Skeletal muscle satellite cell (primary cell): ENCODE results near the gene RPL41. TPM values are rescaled to one million over a fixed set of nuclear protein-coding genes. Genes with fewer than 3 reads are reported as not detected.
A peak's percentile ranks its signal among the peaks of the same experiment; 100 is the strongest.
"Not testable (repeated sequence)": the region's sequence is repeated elsewhere in the genome, so short reads cannot be mapped to it uniquely, and the experiment has no call there.

Experiments
- H3K27me3 ChIP-seq: 2 replicates; pipeline ENCODE4 v1.7.0; 2013; ENCODE audit warnings: low read length; ENCODE audit not compliant: control insufficient read depth, insufficient read depth
- H3K36me3 ChIP-seq: 2 replicates; pipeline ENCODE4 v1.7.0; 2013; ENCODE audit warnings: mild to moderate bottlenecking, control low read depth, low read length; ENCODE audit not compliant: insufficient read depth
- H3K4me1 ChIP-seq: 2 replicates; pipeline ENCODE4 v1.7.0; 2013; ENCODE audit warnings: low read length; ENCODE audit not compliant: control insufficient read depth, insufficient read depth
- H3K4me2 ChIP-seq: 2 replicates; pipeline ENCODE4 v1.7.0; 2013; ENCODE audit warnings: mild to moderate bottlenecking, low read length
- H3K4me3 ChIP-seq: 2 replicates; pipeline ENCODE4 v1.7.0; 2013; ENCODE audit warnings: low read length
- H3K9ac ChIP-seq: 2 replicates; pipeline ENCODE4 v1.7.0; 2013; ENCODE audit warnings: mild to moderate bottlenecking, low read depth, low read length, moderate library complexity
- H3K9me3 ChIP-seq: replicated peaks from 2 replicates; pipeline ENCODE4 v1.7.0; 2013; ENCODE audit warnings: mild to moderate bottlenecking, control low read depth, low read length
- total RNA-seq: library from RNA; depleted of rRNA; stranded (reverse); fragments of >200 nt; gene quantifications from 2 replicates; pipeline ENCODE4 v1.2.3, GENCODE V29; 2012; rRNA removed

RPL41 gene
- total RNA-seq: 2,116 and 2,859 TPM in 2 replicates

GRCh38 chr12:56116267-56117081 is at the start of gene RPL41:
RPL41 (plus strand) TSS chr12:56116633.
- H3K36me3 ChIP-seq: peaks cover 30% of the 10 kb centered on the region
- no peaks in the 10 kb centered on the region for H3K27me3 ChIP-seq
- H3K9me3 ChIP-seq: no peaks in the 10 kb centered on the region
- H3K4me3 ChIP-seq: peak within 1 kb of the TSS; percentile 71
- peak within 1 kb of the TSS; percentile 80 for H3K4me2 ChIP-seq
- H3K4me1 ChIP-seq: peaks cover 25% of the 10 kb centered on the region
- H3K9ac ChIP-seq: peak within 1 kb of the TSS; percentile 97

- H3K4me3 ChIP-seq: no peak overlapping the region
- no peak overlapping the region for H3K9ac ChIP-seq
- H3K9me3 ChIP-seq: no peaks in the 10 kb centered on the region
- no peaks in the 10 kb centered on the region for H3K27me3 ChIP-seq
- H3K36me3 ChIP-seq: no peaks in the 10 kb centered on the region
- H3K4me2 ChIP-seq: no peak overlapping the region
- H3K4me1 ChIP-seq: peaks cover 4% of the 10 kb centered on the region
Measured at GRCh38 chr12:56071648-56072047, 44.8 kb upstream of the RPL41 start.

- Histone ChIP-seq H3K36me3 (no peaks in the 10 kb centered on the region), H3K9me3 (no peaks in the 10 kb centered on the region), H3K4me3 (no peak overlapping the region), H3K4me1 (peaks cover 4% of the 10 kb centered on the region), H3K27me3 (no peaks in the 10 kb centered on the region), H3K9ac (no peak overlapping the region), H3K4me2 (no peak overlapping the region)
Measured at GRCh38 chr12:56074396-56074795, 42.0 kb upstream of the RPL41 start.

GRCh38 chr12:56077966-56078365 is 38.5 kb upstream of the RPL41 start:
- not testable (repeated sequence) for H3K36me3 ChIP-seq, H3K9me3 ChIP-seq, H3K9ac ChIP-seq, H3K4me3 ChIP-seq, H3K4me1 ChIP-seq, H3K4me2 ChIP-seq
- peaks cover 16% of the 10 kb centered on the region for H3K27me3 ChIP-seq

- H3K4me2 ChIP-seq: peak overlapping the region; percentile 99
Measured at GRCh38 chr12:56078427-56078826, 38.0 kb upstream of the RPL41 start.

GRCh38 chr12:56078931-56079722 is 37.3 kb upstream of the RPL41 start:
- peaks cover 6% of the 10 kb centered on the region for H3K4me1 ChIP-seq
- peak overlapping the region; percentile 72 for H3K9ac ChIP-seq
- no peaks in the 10 kb centered on the region for H3K36me3 ChIP-seq
- peak overlapping the region; percentile 89 for H3K4me3 ChIP-seq
- H3K9me3 ChIP-seq: no peaks in the 10 kb centered on the region
- peak overlapping the region; percentile 99 for H3K4me2 ChIP-seq
- H3K27me3 ChIP-seq: peaks cover 26% of the 10 kb centered on the region

More at GRCh38 chr12:56078427-56078826, 38.0 kb upstream of the RPL41 start:
- Histone ChIP-seq H3K4me3 (no peak overlapping the region), H3K9ac (no peak overlapping the region), H3K9me3 (no peaks in the 10 kb centered on the region), H3K4me1 (peaks cover 6% of the 10 kb centered on the region), H3K36me3 (no peaks in the 10 kb centered on the region), H3K27me3 (peaks cover 19% of the 10 kb centered on the region)

GRCh38 chr12:56079723-56080555 is 36.5 kb upstream of the RPL41 start, which contains the start of gene ERBB3:
ERBB3 (plus strand) TSS chr12:56080165; CDS start chr12:56080301, 136 bp downstream.
- Histone ChIP-seq H3K36me3 (no peaks in the 10 kb centered on the region), H3K4me1 (peaks cover 6% of the 10 kb centered on the region), H3K4me2 (peak within 1 kb of the TSS; percentile 99), H3K9me3 (no peaks in the 10 kb centered on the region), H3K9ac (peak within 1 kb of the TSS; percentile 72), H3K4me3 (peak within 1 kb of the TSS; percentile 89), H3K27me3 (peaks cover 27% of the 10 kb centered on the region)

GRCh38 chr12:56080556-56081138 is 35.8 kb upstream of the RPL41 start:
- Histone ChIP-seq H3K27me3 (peaks cover 27% of the 10 kb centered on the region), H3K4me3 (no peak overlapping the region), H3K4me2 (peak overlapping the region; percentile 99), H3K9ac (no peak overlapping the region), H3K9me3 (no peaks in the 10 kb centered on the region), H3K36me3 (no peaks in the 10 kb centered on the region), H3K4me1 (peaks cover 6% of the 10 kb centered on the region)

GRCh38 chr12:56081393-56082347 is 34.8 kb upstream of the RPL41 start:
- no peak overlapping the region for H3K4me3 ChIP-seq
- H3K4me1 ChIP-seq: peaks cover 6% of the 10 kb centered on the region
- no peaks in the 10 kb centered on the region for H3K9me3 ChIP-seq
- H3K27me3 ChIP-seq: peaks cover 27% of the 10 kb centered on the region
- H3K36me3 ChIP-seq: no peaks in the 10 kb centered on the region
- H3K4me2 ChIP-seq: no peak overlapping the region
- no peak overlapping the region for H3K9ac ChIP-seq

GRCh38 chr12:56082382-56082781 is 34.1 kb upstream of the RPL41 start:
- Histone ChIP-seq H3K9me3 (no peaks in the 10 kb centered on the region), H3K4me2 (no peak overlapping the region), H3K4me3 (no peak overlapping the region), H3K36me3 (no peaks in the 10 kb centered on the region), H3K27me3 (peaks cover 27% of the 10 kb centered on the region), H3K9ac (no peak overlapping the region), H3K4me1 (peaks cover 6% of the 10 kb centered on the region)
